HCT116 (cell line): Measurements from ENCODE around the gene CNTFR. TPM values are rescaled to one million over a fixed set of nuclear protein-coding genes. Genes with fewer than 3 reads are reported as not detected.
A peak's percentile ranks its signal among the peaks of the same experiment; 100 is the strongest.

Source experiments
- CEBPB ChIP-seq: IDR thresholded peaks from 2 replicates; pipeline ENCODE4 v1.6.1; 2012; ENCODE audit warnings: low read depth
- ELF1 ChIP-seq: IDR thresholded peaks from 2 replicates; pipeline ENCODE4 v1.6.1; 2012; ENCODE audit warnings: low read depth, borderline replicate concordance
- EZH2phosphoT487 ChIP-seq: fragments of 200-600 bp; IDR thresholded peaks from 2 replicates; pipeline ENCODE4 v1.6.1; 2018; ENCODE audit warnings: antibody characterized with exemption, borderline replicate concordance
- FOSL1 ChIP-seq: IDR thresholded peaks from 2 replicates; pipeline ENCODE4 v1.6.1; 2012; ENCODE audit warnings: low read depth
- JUND ChIP-seq: IDR thresholded peaks from 2 replicates; pipeline ENCODE4 v1.6.1; 2012
- POLR2A ChIP-seq: IDR thresholded peaks from 2 replicates; pipeline ENCODE4 v1.7.0; 2011; ENCODE audit warnings: borderline replicate concordance; ENCODE audit not compliant: insufficient read depth, insufficient read length; ENCODE audit errors: extremely low read depth
- SIN3A ChIP-seq: IDR thresholded peaks from 2 replicates; pipeline ENCODE4 v1.6.1; 2012; ENCODE audit warnings: low read depth
- TCF7L2 ChIP-seq: IDR thresholded peaks from 2 replicates; pipeline ENCODE4 v1.7.0; 2011; ENCODE audit warnings: borderline replicate concordance, inconsistent platforms; ENCODE audit not compliant: insufficient read depth, insufficient read length; ENCODE audit errors: extremely low read depth
- ZFX ChIP-seq: fragments of 450-650 bp; IDR thresholded peaks from 2 replicates; pipeline ENCODE4 v1.6.1; 2017
- ZNF274 ChIP-seq: fragments of 200-500 bp; sonication (Bioruptor generic); IDR thresholded peaks from 2 replicates; pipeline ENCODE4 v1.6.1; 2014; ENCODE audit warnings: mild to moderate bottlenecking, low read depth, low read length, inconsistent platforms
- total RNA-seq: library from RNA; stranded (reverse); gene quantifications from one replicate; pipeline ENCODE4 v1.2.1, GENCODE V29; 2021; ENCODE audit not compliant: unreplicated experiment
- TF ChIP-seq, protein P1 (sequence below): IDR thresholded peaks from 2 replicates; pipeline ENCODE4 v1.6.1; 2011; ENCODE audit warnings: mild to moderate bottlenecking, low read length, moderate library complexity; ENCODE audit not compliant: insufficient replicate concordance; ENCODE audit errors: extremely low read depth
- TF ChIP-seq, protein P2 (sequence below), 3 experiments: fragments of 200-600 bp in 1 of 3; sonication (generic) in 1 of 3; IDR thresholded peaks in 2 of 3; conservative IDR thresholded peaks in 1 of 3; 2 replicates each; pipeline ENCODE4 v1.5.1; 2012 to 2017; ENCODE audit warnings: low read depth in 2 of 3, low read length in 2 of 3, antibody characterized with exemption in 1 of 3, borderline replicate concordance in 1 of 3, control low read depth in 1 of 3, mild to moderate bottlenecking in 1 of 3, mixed read lengths in 1 of 3, mixed run types in 1 of 3, moderate library complexity in 1 of 3; ENCODE audit not compliant: insufficient read depth in 1 of 3
- TF ChIP-seq, protein P3 (sequence below): IDR thresholded peaks from 2 replicates; pipeline ENCODE4 v1.6.1; 2012
- TF ChIP-seq, protein P4 (sequence below): IDR thresholded peaks from 2 replicates; pipeline ENCODE4 v1.6.1; 2012

CNTFR gene
- total RNA-seq, 1 experiment from 2014 or later: not detected

DNA sequence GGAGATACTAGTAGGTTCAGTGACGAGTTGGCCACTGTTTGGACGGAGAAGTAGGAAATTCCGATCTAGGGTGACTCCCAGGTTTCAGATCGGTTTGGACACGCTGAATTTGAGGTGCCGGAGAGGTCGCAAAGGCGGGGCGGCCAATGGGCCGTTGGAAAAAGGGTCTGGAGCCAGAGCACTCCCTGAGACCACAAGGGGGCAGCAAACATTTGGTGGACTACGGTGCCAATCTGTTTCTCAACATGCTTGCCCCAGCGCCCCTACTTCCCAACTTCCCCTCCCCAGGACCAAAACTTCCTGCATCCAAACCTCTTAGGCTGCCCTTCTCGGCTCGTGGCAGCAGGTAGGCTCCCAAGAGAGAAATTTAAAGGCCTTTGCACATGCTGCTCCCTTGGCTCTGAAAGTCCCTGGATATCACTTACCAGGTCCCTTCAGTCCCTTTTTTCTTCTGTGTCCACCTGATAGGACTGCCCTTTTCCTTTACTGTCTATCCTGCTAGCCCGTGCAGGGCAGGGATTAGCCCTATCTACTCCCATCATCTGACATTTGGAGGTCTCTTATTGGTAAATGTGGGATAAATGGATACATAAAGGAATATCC lies 23.4 kb upstream of the CNTFR start (continued):
- TF ChIP-seq, protein P1, sequence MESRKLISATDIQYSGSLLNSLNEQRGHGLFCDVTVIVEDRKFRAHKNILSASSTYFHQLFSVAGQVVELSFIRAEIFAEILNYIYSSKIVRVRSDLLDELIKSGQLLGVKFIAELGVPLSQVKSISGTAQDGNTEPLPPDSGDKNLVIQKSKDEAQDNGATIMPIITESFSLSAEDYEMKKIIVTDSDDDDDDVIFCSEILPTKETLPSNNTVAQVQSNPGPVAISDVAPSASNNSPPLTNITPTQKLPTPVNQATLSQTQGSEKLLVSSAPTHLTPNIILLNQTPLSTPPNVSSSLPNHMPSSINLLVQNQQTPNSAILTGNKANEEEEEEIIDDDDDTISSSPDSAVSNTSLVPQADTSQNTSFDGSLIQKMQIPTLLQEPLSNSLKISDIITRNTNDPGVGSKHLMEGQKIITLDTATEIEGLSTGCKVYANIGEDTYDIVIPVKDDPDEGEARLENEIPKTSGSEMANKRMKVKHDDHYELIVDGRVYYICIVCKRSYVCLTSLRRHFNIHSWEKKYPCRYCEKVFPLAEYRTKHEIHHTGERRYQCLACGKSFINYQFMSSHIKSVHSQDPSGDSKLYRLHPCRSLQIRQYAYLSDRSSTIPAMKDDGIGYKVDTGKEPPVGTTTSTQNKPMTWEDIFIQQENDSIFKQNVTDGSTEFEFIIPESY: no peak
- TF ChIP-seq EZH2phosphoT487: no peak
- TF ChIP-seq, protein P2, sequence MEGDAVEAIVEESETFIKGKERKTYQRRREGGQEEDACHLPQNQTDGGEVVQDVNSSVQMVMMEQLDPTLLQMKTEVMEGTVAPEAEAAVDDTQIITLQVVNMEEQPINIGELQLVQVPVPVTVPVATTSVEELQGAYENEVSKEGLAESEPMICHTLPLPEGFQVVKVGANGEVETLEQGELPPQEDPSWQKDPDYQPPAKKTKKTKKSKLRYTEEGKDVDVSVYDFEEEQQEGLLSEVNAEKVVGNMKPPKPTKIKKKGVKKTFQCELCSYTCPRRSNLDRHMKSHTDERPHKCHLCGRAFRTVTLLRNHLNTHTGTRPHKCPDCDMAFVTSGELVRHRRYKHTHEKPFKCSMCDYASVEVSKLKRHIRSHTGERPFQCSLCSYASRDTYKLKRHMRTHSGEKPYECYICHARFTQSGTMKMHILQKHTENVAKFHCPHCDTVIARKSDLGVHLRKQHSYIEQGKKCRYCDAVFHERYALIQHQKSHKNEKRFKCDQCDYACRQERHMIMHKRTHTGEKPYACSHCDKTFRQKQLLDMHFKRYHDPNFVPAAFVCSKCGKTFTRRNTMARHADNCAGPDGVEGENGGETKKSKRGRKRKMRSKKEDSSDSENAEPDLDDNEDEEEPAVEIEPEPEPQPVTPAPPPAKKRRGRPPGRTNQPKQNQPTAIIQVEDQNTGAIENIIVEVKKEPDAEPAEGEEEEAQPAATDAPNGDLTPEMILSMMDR (IDR thresholded peaks at IDR 0.05 in 2 of 3, conservative IDR thresholded peaks at IDR 0.05 in 1 of 3; ENCODE audit: borderline replicate concordance in 1 of 3, insufficient read depth in 1 of 3, low read depth in 2 of 3, low read length in 2 of 3): peak; percentile 80 to 92 (median 85)
- TF ChIP-seq, protein P3, sequence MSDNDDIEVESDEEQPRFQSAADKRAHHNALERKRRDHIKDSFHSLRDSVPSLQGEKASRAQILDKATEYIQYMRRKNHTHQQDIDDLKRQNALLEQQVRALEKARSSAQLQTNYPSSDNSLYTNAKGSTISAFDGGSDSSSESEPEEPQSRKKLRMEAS: 0 out of 2 replicates have a peak, but pooled peaks have one; percentile 9
- no peak for TF ChIP-seq CEBPB
- TF ChIP-seq ZNF274: no peak
- TF ChIP-seq, protein P4, sequence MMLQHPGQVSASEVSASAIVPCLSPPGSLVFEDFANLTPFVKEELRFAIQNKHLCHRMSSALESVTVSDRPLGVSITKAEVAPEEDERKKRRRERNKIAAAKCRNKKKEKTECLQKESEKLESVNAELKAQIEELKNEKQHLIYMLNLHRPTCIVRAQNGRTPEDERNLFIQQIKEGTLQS: no peak
- TF ChIP-seq ELF1: no peak
- TF ChIP-seq TCF7L2: no peak
- TF ChIP-seq ZFX: no peak
- no peak for TF ChIP-seq FOSL1
- TF ChIP-seq POLR2A: no peak
- no peak for TF ChIP-seq SIN3A
- TF ChIP-seq JUND: no peak
- TF ChIP-seq, all 23 proteins: peak for 4
